HEK293 (cell line): Measurements from ENCODE around the gene FRMD4B.

ENCODE experiments used
- CTCF ChIA-PET: fragments of 350-600 bp; formaldehyde crosslinking; extraction: SDS; loops from one replicate; lab custom pipeline; 2021; ENCODE audit warnings: antibody characterized with exemption; lab: Yijun Ruan, JAX
- POLR2A ChIA-PET: fragments of 300-600 bp; formaldehyde crosslinking; extraction: SDS; loops from one replicate; lab custom pipeline; 2020; ENCODE audit warnings: antibody characterized with exemption, inconsistent platforms; lab: Yijun Ruan, JAX
- H3K27ac ChIP-seq: fragments of 200-500 bp; sonication (Bioruptor generic); 2 replicates; pipeline ENCODE4 v1.5.1; 2014; ENCODE audit warnings: low read depth, low read length, control low read depth, inconsistent platforms; ENCODE audit errors: extremely low read depth
- H3K36me3 ChIP-seq, 2 experiments: fragments of 200-500 bp in 1 of 2; sonication (Bioruptor generic) in 1 of 2; 1 replicate in 1 of 2; 2 replicates in 1 of 2; pipeline ENCODE4 v1.5.1; 2014 to 2017; ENCODE audit warnings: inconsistent platforms in 2 of 2, low read length in 2 of 2; ENCODE audit not compliant: control insufficient read depth in 2 of 2, insufficient read depth in 1 of 2
- H3K4me1 ChIP-seq: fragments of 200-500 bp; sonication (Bioruptor generic); 2 replicates; pipeline ENCODE4 v1.5.1; 2014; ENCODE audit warnings: mild to moderate bottlenecking, low read length, inconsistent platforms; ENCODE audit not compliant: control insufficient read depth, insufficient read depth
- H3K4me3 ChIP-seq: 2 replicates; pipeline ENCODE4 v1.5.1; 2011; ENCODE audit warnings: low read depth, mild to moderate bottlenecking, control low read depth, low read length, moderate library complexity
- H3K9me3 ChIP-seq: fragments of 200-500 bp; sonication (Bioruptor generic); 2 replicates; pipeline ENCODE4 v1.5.1; 2014; ENCODE audit warnings: low read depth, low read length, inconsistent platforms; ENCODE audit not compliant: control insufficient read depth, insufficient read depth
- SALL2 ChIP-seq: fragments of 450-650 bp; formaldehyde crosslinking; IDR thresholded peaks from 2 replicates; pipeline ENCODE4 v1.5.0; 2017; ENCODE audit warnings: missing biosample characterization, mild to moderate bottlenecking, missing genetic modification characterization, borderline replicate concordance
- SP2 ChIP-seq: fragments of 450-650 bp; formaldehyde crosslinking; IDR thresholded peaks from 2 replicates; pipeline ENCODE4 v1.5.1; 2016; ENCODE audit warnings: missing biosample characterization, missing genetic modification characterization
- ZBTB1 ChIP-seq: fragments of 450-650 bp; formaldehyde crosslinking; IDR thresholded peaks from 2 replicates; pipeline ENCODE4 v1.5.1; 2016; ENCODE audit warnings: missing biosample characterization, missing genetic modification characterization
- ZNF146 ChIP-seq: fragments of 450-650 bp; formaldehyde crosslinking; IDR thresholded peaks from 2 replicates; pipeline ENCODE4 v1.5.1; 2016; ENCODE audit warnings: missing biosample characterization, missing genetic modification characterization
- ZNF175 ChIP-seq: fragments of 450-650 bp; formaldehyde crosslinking; IDR thresholded peaks from 2 replicates; pipeline ENCODE4 v1.5.1; 2016; ENCODE audit warnings: missing biosample characterization, missing genetic modification characterization
- ZNF19 ChIP-seq: fragments of 450-650 bp; formaldehyde crosslinking; IDR thresholded peaks from 2 replicates; pipeline ENCODE4; 2016; ENCODE audit warnings: missing biosample characterization, missing genetic modification characterization, low read depth
- ZNF473 ChIP-seq: fragments of 450-650 bp; formaldehyde crosslinking; IDR thresholded peaks from 2 replicates; pipeline ENCODE4 v1.5.1; 2017; ENCODE audit warnings: missing biosample characterization, missing genetic modification characterization
- ZNF510 ChIP-seq: fragments of 450-650 bp; formaldehyde crosslinking; IDR thresholded peaks from 2 replicates; pipeline ENCODE4 v1.5.1; 2018; ENCODE audit warnings: mild to moderate bottlenecking, missing genetic modification characterization, missing biosample characterization; ENCODE audit not compliant: insufficient replicate concordance
- ZNF548 ChIP-seq: fragments of 450-650 bp; formaldehyde crosslinking; IDR thresholded peaks from 2 replicates; pipeline ENCODE4 v1.5.1; 2016; ENCODE audit warnings: missing biosample characterization, missing genetic modification characterization
- ZNF629 ChIP-seq: fragments of 450-650 bp; formaldehyde crosslinking; IDR thresholded peaks from 2 replicates; pipeline ENCODE4 v1.5.1; 2017; ENCODE audit warnings: missing biosample characterization, missing genetic modification characterization
- ZNF76 ChIP-seq: fragments of 450-650 bp; formaldehyde crosslinking; IDR thresholded peaks from 2 replicates; pipeline ENCODE4; 2016; ENCODE audit warnings: low read depth, missing biosample characterization, missing genetic modification characterization, borderline replicate concordance
- ZSCAN23 ChIP-seq: fragments of 450-650 bp; formaldehyde crosslinking; IDR thresholded peaks from 2 replicates; pipeline ENCODE4 v1.5.1; 2016; ENCODE audit warnings: missing biosample characterization, missing genetic modification characterization
- TF ChIP-seq, protein P1 (sequence below): fragments of 450-650 bp; formaldehyde crosslinking; IDR thresholded peaks from 2 replicates; pipeline ENCODE4; 2016; ENCODE audit warnings: missing biosample characterization, missing genetic modification characterization
- TF ChIP-seq, protein P2 (sequence below): fragments of 450-650 bp; formaldehyde crosslinking; IDR thresholded peaks from 2 replicates; pipeline ENCODE4 v1.5.1; 2016; ENCODE audit warnings: missing biosample characterization, missing genetic modification characterization
- TF ChIP-seq, protein P3 (sequence below): fragments of 450-650 bp; formaldehyde crosslinking; IDR thresholded peaks from 2 replicates; pipeline ENCODE4 v1.5.1; 2016; ENCODE audit warnings: missing biosample characterization, missing genetic modification characterization
- TF ChIP-seq, protein P4 (sequence below): sonication (generic); formaldehyde crosslinking; IDR thresholded peaks from 2 replicates; pipeline ENCODE4 v1.8.1; 2022; ENCODE audit warnings: mild to moderate bottlenecking, moderate library complexity, missing genetic modification reagents

FRMD4B gene

DNA sequence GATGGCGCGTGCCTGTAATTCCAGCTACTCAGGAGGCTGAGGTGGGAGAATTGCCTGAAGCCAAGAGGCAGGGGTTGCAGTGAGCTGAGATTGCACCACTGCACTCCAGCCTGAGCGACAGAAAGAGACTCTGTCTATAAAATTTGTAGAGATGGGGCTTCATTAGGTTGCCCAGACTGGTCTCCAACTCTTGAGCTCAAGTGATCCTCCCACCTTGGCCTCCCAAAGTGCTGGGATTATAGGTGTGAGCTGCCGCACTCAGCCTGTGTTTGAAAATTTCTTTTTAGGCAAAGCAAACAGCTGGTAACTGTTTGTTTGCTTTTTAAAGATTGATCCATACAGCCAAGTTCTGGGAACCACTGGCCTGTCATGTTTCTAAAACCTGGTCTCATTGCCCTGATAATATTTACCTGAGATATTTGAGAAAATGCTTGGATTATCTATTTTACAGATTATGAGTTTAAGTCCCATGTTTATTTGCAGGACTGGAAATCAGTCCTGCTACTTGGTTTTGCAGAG lies 199.3 kb downstream of the FRMD4B start:
- Histone ChIP-seq H3K4me3 (no peak overlapping the region), H3K9me3 (no peaks in the 10 kb centered on the region), H3K36me3 (peaks cover 9 to 66% of the 10 kb centered on the region in 2 experiments; a peak in 2 of 3 replicates), H3K4me1 (no peaks in the 10 kb centered on the region), H3K27ac (no peak overlapping the region)
- TF ChIP-seq ZNF473 (tag by site-specific recombination): no peak
- TF ChIP-seq, protein P1, sequence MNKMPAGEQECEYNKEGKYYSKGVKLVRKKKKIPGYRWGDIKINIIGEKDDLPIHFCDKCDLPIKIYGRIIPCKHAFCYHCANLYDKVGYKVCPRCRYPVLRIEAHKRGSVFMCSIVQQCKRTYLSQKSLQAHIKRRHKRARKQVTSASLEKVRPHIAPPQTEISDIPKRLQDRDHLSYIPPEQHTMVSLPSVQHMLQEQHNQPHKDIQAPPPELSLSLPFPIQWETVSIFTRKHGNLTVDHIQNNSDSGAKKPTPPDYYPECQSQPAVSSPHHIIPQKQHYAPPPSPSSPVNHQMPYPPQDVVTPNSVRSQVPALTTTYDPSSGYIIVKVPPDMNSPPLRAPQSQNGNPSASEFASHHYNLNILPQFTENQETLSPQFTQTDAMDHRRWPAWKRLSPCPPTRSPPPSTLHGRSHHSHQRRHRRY (tag by site-specific recombination): no peak
- CTCF ChIA-PET: no interaction called here
- POLR2A ChIA-PET: no interaction called here

DNA sequence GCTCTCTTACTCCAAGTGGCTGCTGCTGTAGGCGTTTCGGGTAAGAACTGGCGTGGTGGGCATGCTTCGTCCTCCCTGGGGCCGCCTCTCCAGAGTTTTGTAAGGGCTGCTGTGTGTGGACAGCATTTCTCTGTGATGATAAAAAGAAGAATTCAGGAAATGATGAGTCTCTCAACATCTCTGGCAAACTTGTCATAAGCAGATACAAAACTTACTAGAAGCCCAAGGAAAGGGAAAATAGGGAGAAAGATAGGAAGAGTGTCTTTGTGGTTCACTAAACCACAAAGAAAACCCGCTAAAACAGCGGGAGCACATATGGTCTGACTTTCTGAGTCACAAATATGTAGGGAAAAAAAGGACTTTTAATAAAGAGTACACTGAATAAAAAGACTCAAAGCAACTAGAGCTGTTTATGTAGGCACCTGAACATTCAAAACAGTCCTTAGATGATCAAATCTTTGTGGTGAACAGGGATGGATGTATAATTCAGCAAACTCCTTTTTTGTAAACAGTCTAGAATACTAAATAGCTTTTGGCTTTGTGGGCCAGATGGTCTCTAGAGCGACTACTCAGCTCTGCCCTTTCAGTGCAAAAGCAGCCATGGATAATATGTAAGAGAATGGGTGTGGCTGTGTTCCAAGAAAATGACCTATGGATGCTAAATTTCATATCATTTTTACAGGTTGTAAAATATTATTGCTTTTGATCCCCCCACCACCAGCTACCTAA lies 203.1 kb downstream of the FRMD4B start:
- Histone ChIP-seq H3K27ac (no peak overlapping the region), H3K4me1 (no peaks in the 10 kb centered on the region), H3K4me3 (no peak overlapping the region), H3K9me3 (no peaks in the 10 kb centered on the region), H3K36me3 (peaks cover 9 to 80% of the 10 kb centered on the region in 2 experiments; a peak in 2 of 3 replicates)
- ChIA-PET CTCF (interaction anchor here (1.0 kb wide), 1 partner anchor 100 kb away, joined by 3 read pairs; no protein-coding TSS in a partner anchor), POLR2A (interaction anchor here (1.2 kb wide), 1 partner anchor 106 kb away, joined by 3 read pairs; no protein-coding TSS in a partner anchor)
- TF ChIP-seq, protein P2, sequence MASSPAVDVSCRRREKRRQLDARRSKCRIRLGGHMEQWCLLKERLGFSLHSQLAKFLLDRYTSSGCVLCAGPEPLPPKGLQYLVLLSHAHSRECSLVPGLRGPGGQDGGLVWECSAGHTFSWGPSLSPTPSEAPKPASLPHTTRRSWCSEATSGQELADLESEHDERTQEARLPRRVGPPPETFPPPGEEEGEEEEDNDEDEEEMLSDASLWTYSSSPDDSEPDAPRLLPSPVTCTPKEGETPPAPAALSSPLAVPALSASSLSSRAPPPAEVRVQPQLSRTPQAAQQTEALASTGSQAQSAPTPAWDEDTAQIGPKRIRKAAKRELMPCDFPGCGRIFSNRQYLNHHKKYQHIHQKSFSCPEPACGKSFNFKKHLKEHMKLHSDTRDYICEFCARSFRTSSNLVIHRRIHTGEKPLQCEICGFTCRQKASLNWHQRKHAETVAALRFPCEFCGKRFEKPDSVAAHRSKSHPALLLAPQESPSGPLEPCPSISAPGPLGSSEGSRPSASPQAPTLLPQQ (tag by site-specific recombination): no peak
- TF ChIP-seq, protein P3, sequence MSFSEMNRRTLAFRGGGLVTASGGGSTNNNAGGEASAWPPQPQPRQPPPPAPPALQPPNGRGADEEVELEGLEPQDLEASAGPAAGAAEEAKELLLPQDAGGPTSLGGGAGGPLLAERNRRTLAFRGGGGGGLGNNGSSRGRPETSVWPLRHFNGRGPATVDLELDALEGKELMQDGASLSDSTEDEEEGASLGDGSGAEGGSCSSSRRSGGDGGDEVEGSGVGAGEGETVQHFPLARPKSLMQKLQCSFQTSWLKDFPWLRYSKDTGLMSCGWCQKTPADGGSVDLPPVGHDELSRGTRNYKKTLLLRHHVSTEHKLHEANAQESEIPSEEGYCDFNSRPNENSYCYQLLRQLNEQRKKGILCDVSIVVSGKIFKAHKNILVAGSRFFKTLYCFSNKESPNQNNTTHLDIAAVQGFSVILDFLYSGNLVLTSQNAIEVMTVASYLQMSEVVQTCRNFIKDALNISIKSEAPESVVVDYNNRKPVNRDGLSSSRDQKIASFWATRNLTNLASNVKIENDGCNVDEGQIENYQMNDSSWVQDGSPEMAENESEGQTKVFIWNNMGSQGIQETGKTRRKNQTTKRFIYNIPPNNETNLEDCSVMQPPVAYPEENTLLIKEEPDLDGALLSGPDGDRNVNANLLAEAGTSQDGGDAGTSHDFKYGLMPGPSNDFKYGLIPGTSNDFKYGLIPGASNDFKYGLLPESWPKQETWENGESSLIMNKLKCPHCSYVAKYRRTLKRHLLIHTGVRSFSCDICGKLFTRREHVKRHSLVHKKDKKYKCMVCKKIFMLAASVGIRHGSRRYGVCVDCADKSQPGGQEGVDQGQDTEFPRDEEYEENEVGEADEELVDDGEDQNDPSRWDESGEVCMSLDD (tag by site-specific recombination): no peak
- TF ChIP-seq ZNF510 (tag by site-specific recombination) (no peak), SP2 (no peak), SALL2 (tag by site-specific recombination) (no peak), ZNF76 (tag by site-specific recombination) (no peak), ZNF548 (tag by site-specific recombination) (no peak), ZNF146 (tag by site-specific recombination) (no peak), ZBTB1 (tag by site-specific recombination) (no peak), ZNF19 (tag by site-specific recombination) (no peak), ZSCAN23 (no peak), ZNF175 (no peak), ZNF629 (tag by site-specific recombination) (no peak)
- TF ChIP-seq, protein P4, sequence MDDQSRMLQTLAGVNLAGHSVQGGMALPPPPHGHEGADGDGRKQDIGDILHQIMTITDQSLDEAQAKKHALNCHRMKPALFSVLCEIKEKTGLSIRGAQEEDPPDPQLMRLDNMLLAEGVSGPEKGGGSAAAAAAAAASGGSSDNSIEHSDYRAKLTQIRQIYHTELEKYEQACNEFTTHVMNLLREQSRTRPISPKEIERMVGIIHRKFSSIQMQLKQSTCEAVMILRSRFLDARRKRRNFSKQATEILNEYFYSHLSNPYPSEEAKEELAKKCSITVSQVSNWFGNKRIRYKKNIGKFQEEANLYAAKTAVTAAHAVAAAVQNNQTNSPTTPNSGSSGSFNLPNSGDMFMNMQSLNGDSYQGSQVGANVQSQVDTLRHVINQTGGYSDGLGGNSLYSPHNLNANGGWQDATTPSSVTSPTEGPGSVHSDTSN (CRISPR knock-in tag): no peak
